Cerebellar nuclear complex (tissue), 1 donor: ENCODE data around the gene WNT2B.

Source experiments
- DNase-seq, 2 experiments: peaks; one replicate each; lab custom pipeline; 2025; lab: John Stamatoyannopoulos, UW

The WNT2B gene

GRCh38 chr1:112504661-112505399 is 3.9 kb upstream of the WNT2B start:
- DNase-seq: no peak

GRCh38 chr1:112505400-112505785 is 3.4 kb upstream of the WNT2B start:
- no peak for DNase-seq

- DNase-seq: no peak
These were observed 2.9 kb upstream of the WNT2B start for GRCh38 chr1:112505878-112506277.

- no peak for DNase-seq
These were observed 2.5 kb upstream of the WNT2B start for GRCh38 chr1:112506306-112506705.

GRCh38 chr1:112506731-112507130 is 2.0 kb upstream of the WNT2B start:
- no peak for DNase-seq

GRCh38 chr1:112507336-112507735 is 1.4 kb upstream of the WNT2B start:
- no peak for DNase-seq

GRCh38 chr1:112507921-112508277 is 866 bp upstream of the WNT2B start:
- no peak for DNase-seq

GRCh38 chr1:112509005-112509659 is 367 bp downstream of the WNT2B start:
- no peak for DNase-seq

GRCh38 chr1:112509660-112510178 is 954 bp downstream of the WNT2B start:
- DNase-seq: no peak

- no peak for DNase-seq
These were observed 1.6 kb downstream of the WNT2B start for GRCh38 chr1:112510340-112510739.

GRCh38 chr1:112511897-112512296 is 3.1 kb downstream of the WNT2B start:
- DNase-seq: no peak

- no peak for DNase-seq
These were observed 4.5 kb downstream of the WNT2B start for GRCh38 chr1:112513112-112513870.

- DNase-seq: no peak
These were observed 6.1 kb downstream of the WNT2B start for GRCh38 chr1:112514901-112515300.

- DNase-seq: no peak
These were observed 6.7 kb downstream of the WNT2B start for GRCh38 chr1:112515311-112516009.

- no peak for DNase-seq
These were observed 7.4 kb downstream of the WNT2B start for GRCh38 chr1:112516141-112516540.

- no peak for DNase-seq
These were observed 8.5 kb downstream of the WNT2B start for GRCh38 chr1:112517231-112517630.

GRCh38 chr1:112517646-112518045 is 8.9 kb downstream of the WNT2B start:
- no peak for DNase-seq

- no peak for DNase-seq
These were observed 9.4 kb downstream of the WNT2B start for GRCh38 chr1:112518186-112518585.

- no peak for DNase-seq
These were observed 11.4 kb downstream of the WNT2B start for GRCh38 chr1:112520166-112520565.

GRCh38 chr1:112522621-112523020 is 13.9 kb downstream of the WNT2B start:
- DNase-seq: no peak

GRCh38 chr1:112524251-112524650 is 15.5 kb downstream of the WNT2B start:
- no peak for DNase-seq

- DNase-seq: no peak
These were observed 16.2 kb downstream of the WNT2B start for GRCh38 chr1:112524986-112525385.
